T-helper 2 cell treated with Interferon-gamma antibody and Interleukin-4, amounts not matched to agents 100 ng/mL and 5 ng/mL, for 36 hours (primary cell): ENCODE results near the gene WWP2. TPM values are rescaled to one million over a fixed set of nuclear protein-coding genes. Genes with fewer than 3 reads are reported as not detected.

Experiments used
- intact Hi-C: fragments of 100-400 bp; cut with micrococcal nuclease; formaldehyde crosslinking; loops from one replicate; pipeline ENCODE4 v1.15.1; 2023
- total RNA-seq: library from RNA; stranded (reverse); gene quantifications from 2 replicates; pipeline ENCODE4 v1.2.3, GENCODE V29; 2022

WWP2 gene
- total RNA-seq, 1 donor from 2014 or later: 73.2 TPM

DNA sequence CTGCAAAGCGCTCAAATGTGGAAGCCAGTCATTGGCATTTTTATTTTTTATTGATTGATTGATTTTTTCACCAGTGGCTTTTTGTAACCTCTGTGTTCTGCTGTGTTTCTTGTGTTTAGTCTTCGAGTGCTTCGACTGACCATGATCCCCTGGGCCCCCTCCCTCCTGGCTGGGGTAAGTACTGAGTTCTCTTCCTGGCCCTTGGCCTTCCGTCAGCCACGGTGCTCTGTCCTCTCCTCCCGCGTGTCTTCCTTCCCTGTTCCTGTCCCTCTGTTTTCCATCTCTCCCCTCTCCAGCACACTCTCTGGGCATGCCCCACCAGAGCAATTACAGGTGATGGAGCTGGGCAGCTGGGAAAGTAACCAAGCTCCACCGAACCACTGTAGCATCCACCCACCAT, 163.2 kb downstream of the WWP2 start:
- intact Hi-C loops: no loop called here

DNA sequence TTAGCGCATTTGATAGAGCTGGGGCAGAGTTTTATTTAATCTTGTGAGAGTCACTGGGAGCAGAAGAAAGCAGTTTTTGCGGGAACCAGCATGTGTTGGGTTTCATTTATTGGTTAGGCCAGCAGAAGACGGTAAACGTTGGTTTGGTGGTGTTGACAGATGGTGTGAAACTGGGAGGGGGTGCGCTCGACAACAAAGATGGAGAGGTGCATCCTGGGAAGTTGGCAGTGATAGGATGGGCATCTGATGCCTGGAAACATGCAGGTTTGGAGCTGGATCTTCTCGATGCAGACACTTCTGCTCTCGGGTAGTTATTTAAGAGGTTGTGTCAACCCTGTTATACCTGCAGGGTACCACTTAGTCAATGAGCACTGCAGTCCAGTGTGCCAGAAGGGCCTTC, 164.1 kb downstream of the WWP2 start:
- intact Hi-C loops: no loop called here

DNA sequence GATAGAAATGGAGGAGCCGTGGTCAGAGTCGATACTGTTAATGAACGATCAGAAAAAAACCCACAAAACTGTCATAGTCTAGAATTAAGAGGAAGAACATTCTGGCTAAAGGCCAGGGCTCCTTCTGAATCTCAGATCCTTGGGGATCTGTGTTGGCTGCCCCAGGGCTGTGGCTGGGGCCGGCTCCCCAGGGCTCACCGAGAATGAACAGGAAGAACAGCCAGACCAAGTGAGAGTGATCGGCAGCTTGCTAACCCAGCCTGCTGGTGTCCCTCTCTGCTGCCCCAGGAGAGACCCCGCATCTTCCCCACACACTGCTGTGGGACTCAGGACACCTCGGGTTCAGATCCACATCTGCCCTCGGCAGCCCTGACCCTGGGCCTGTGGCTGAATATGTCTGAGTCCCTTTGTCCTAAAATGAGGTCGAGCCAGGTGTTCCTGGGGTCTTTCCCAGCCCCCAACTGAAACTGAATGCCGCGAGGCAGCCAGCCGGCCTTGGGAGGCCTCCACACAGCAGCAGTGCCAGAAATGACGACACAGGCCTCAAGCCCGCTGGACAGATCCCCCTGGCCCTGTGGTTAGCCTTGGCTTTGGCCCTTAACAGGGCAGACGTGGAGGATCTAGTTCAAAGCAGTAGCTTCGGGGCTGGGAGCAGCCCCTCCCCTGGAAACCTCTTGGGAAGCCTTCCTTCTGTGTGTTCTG, 165.1 kb downstream of the WWP2 start:
- intact Hi-C loops: no loop called here

DNA sequence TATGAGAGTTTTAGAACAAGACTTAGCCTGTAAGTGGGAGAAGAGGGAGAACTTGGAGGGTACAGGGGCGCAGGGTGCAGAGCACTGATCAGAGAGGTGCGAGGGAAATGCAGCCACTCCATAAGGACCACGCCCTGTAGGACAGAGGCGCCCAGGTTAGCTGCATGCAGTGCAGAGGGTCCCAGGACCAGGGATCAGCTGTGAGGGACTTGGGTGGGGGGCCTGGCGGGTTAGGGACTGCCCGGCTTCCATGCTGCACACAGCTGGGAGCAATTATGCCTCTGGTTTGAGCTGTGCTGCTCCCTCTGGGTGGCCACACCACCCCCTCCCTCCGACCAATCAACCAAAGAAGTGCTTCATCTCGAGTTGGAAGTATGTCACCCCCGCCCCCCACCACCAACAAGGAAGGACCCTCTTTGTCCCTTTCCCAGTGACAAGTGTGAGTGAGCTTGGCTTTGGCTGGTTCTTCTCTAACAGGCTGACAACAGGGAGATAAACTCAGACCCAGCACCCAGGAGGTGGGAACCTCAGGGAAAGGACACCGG, 166.8 kb downstream of the WWP2 start:
- intact Hi-C loops: no loop called here

DNA sequence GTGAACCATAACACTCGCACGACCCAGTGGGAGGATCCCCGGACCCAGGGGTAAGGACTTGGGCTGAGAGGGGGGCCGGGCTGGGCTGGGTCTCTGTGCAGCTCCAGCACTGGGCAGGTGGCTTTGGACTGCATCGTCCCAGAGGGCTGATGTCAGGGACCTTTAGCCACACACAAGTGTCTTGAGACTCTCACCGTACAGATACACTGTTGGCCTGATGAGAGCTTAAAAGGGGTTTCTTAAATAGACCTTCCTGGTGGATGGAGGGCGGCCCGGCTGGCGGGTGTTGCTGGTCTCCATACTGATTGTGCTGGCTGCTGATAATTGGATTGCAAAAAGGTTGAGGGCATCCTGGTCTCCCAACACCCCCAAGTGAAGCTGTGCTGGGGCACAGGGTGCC, 167.3 kb downstream of the WWP2 start:
- intact Hi-C loops: no loop called here

DNA sequence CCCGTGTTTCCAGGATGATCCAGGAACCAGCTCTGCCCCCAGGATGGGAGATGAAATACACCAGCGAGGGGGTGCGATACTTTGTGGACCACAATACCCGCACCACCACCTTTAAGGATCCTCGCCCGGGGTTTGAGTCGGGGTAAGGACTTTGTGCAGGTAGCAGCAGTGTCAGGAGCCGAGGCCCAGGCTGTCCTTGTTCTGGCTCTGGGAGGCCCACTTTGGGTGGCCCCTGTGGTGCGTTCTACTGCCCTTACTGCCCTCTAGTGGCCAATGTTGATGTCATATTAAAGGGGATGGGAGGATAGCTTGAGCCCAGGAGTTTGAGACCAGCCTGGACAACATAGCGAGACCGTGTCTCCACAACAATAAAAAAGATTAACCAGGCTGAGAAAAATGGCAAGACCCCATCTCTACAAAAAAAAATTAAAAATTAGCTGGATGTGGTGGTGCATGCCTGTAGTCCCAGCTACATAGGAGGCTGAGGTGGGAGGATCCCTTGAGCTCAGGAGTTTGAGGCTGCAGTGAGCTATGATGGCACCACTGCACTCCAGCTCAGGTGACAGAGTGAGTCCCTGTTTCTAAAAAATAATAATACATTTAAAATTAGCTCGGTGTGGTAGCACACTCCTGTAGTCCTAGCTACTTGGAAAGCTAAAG, 168.1 kb downstream of the WWP2 start:
- intact Hi-C loops: loop anchor here (1.0 to 5.0 kb wide), 2 partner anchors 134 to 223 kb away; no protein-coding TSS in a partner anchor

DNA sequence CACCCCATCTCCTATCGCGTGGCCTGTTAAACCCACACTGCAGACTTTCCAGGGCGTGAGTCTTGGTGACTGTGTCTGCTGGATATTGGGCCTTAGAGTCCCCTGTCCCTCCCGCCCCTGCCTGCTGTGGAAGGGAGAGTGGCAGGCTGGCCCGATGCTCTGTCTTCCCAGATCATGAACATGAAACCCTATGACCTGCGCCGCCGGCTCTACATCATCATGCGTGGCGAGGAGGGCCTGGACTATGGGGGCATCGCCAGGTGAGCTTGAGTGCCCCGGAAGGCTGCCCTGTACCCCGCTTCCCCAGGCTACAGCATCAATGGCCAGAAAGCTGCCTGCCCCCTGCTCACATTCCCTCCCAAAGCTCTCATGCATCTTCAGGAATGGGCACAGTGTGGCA, 169.5 kb downstream of the WWP2 start:
- intact Hi-C loops: loop anchor here (5.0 kb wide), 1 partner anchor 224 kb away; no protein-coding TSS in a partner anchor

DNA sequence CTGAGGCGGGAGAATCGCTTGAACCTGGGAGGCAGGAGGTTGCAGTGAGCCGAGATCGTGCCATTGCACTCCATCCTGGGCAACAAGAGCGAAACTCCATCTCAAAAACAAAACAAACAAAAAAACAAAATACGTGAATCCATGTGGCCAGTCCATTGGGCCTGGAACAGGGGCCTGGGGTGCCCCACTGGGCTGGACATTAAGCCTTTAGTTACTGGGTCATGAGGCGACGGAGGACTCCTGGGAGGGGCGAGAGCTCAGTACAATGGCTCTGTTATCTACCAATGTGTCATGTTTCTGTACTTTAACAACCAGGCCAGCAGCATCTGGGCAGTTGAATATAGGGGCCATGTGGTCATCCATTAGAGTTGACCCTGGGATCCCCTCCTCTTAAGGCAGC, 170.1 kb downstream of the WWP2 start:
- intact Hi-C loops: loop anchor here (5.0 kb wide), 1 partner anchor 225 kb away; no protein-coding TSS in a partner anchor

DNA sequence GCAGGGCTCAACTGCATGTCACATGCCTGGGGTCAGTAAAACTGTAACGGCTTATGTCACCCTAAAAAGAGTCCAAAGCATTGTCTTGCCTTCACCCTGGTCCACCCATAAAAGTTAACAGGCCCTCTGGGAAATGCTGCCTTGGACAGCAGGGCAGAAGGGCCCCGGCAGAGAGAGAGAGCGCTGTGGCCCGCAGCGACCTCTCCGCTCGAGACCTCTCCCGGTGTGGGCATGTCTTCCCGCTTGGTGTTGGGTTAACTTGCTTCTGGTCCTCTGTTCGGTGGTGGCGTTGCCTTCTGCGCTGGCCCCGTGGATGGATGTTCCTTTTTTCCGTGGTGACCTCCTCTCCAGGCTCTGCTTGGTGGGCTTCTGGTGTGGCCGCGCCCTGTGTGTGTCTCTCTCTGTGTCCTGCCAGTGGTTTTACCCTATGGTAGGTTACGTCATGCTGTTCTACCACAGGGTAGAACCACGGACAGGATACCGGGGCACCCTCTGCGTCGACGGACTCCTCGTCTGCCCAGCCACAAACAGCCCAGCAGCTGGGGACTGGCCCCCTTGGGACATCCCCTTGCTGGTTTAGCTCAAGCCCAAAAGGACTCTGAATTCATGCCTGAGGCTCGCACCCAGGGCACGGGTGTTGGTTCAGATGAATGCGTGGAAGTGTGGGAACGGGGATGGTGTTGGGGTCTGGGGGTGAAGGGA, 170.7 kb downstream of the WWP2 start:
- intact Hi-C loops: loop anchor here (5.0 kb wide), 1 partner anchor 226 kb away; no protein-coding TSS in a partner anchor

DNA sequence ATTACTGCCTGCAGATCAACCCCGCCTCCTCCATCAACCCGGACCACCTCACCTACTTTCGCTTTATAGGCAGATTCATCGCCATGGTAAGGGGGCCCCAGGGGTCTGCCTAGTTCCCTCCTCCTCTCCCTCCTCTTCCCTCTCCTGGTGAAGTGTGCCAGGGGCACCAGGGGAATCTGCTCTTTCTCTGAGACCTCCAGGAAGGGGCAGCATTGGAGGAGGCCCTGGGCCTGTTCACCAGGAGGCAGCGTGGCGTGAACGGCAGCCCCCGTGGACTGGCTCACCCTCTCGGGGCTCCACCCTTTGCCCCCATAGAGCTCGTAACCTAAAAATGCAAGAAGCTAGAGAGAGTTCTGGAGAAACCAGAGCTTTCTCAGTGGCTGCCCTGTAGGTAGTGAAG, 171.9 kb downstream of the WWP2 start:
- intact Hi-C loops: loop anchor here (5.0 kb wide), 1 partner anchor 227 kb away; no protein-coding TSS in a partner anchor

DNA sequence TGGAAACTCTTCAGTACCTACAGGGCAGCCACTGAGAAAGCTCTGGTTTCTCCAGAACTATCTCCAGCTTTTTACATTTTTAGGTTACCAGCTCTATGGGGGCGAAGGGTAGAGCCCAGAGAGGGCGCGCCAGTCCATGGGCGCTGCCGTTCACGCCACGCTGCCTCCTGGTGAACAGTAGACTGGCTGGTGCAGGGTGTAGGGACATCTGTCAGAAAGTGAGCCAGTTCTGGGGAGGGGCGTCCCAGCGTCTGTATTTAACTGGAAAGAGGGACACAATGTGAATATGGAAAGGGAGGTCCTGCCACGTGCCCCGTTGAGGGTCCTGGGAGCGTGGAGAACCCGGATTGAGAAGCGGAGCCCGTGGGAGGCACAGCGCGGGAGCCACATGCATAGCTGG, 172.6 kb downstream of the WWP2 start:
- intact Hi-C loops: loop anchor here (5.0 kb wide), 1 partner anchor 227 kb away; no protein-coding TSS in a partner anchor

DNA sequence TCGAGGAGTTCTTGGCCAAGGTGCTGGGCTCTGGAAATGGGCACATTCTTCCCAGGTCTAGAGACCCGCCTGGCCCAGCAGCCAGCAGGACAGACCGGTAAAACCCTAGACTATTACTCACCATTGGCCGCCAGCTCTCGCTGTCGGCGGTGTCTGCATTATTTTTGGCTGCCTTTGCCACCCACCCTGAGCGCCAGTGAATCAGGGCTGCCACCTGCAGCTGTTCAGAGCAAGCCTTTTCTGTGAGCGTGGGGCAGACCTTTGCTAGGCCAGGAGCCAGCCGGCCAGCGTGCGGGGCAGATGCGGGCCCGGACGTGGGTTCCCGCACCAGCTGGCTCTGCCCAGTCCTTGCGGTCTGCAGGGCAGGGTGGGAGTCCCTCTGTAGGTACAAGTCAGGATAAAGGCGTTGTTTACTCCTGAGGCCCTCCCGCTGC, 173.2 kb downstream of the WWP2 start:
- intact Hi-C loops: no loop called here

DNA sequence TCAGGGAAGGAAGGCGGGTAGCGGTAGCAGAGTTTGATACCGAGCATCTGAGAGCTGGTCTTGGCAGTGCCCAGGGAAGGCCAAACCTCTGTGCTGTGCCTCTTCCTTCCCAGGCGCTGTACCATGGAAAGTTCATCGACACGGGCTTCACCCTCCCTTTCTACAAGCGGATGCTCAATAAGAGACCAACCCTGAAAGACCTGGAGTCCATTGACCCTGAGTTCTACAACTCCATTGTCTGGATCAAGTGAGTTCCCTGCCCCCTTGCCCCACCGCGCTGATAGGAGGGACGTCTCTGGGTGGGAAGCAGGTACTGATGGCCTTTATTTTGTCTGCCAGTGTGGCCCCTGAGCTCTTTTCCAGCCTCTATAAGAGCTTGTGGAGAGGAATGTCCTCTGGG, 173.6 kb downstream of the WWP2 start:
- intact Hi-C loops: no loop called here

DNA sequence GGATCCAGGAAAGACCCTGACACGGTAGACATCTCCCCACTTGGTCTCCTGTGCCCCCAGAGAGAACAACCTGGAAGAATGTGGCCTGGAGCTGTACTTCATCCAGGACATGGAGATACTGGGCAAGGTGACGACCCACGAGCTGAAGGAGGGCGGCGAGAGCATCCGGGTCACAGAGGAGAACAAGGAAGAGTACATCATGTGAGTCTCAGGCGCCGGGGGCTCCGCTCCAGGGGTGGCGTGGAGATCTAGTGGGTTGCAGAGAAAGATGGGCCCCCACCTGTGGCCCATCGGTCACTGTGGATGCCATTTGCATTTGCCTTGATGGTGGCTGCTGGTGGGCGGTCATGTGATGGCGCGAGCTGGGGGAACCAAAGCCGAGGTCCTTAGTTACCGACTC, 174.1 kb downstream of the WWP2 start:
- intact Hi-C loops: no loop called here

DNA sequence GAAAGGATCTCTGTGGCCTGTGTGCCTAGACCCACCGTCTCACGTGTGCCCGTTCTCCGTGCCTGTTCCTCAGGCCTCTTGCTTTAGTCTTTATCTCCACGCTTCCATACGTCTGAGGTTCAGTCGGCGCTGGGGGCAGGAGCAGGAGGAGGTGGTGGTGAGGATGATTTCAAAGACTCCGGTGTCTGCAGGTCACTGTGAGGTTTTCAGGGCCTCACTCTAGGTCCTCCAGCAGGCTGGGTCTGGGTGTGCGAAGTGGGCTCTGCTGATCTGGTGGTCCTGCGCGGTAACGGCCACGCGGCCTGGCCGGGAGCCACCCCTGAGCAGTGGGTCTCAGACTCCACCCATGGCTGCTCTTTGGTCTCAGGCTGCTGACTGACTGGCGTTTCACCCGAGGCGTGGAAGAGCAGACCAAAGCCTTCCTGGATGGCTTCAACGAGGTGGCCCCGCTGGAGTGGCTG, 174.6 kb downstream of the WWP2 start:
- intact Hi-C loops: no loop called here

DNA sequence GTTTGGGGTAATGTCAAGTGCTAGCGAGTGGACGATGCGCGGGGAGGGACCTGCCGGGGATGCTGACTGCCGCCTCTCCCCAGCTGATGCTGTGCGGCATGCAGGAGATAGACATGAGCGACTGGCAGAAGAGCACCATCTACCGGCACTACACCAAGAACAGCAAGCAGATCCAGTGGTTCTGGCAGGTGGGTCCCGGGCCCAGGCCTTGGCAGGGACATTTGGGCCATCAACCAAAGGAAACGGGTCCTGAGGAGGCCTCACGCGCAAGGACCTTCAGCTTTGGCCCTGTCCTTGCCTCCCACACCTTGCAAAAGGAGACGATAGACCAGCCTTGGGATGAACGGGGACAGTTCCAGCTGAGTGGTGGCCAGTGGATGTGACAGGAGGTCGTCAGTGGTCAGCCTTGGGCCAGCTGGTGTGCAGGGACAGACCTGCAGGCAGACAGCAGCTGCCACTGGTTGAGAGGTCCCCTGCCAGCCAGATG, 175.4 kb downstream of the WWP2 start:
- intact Hi-C loops: no loop called here

DNA sequence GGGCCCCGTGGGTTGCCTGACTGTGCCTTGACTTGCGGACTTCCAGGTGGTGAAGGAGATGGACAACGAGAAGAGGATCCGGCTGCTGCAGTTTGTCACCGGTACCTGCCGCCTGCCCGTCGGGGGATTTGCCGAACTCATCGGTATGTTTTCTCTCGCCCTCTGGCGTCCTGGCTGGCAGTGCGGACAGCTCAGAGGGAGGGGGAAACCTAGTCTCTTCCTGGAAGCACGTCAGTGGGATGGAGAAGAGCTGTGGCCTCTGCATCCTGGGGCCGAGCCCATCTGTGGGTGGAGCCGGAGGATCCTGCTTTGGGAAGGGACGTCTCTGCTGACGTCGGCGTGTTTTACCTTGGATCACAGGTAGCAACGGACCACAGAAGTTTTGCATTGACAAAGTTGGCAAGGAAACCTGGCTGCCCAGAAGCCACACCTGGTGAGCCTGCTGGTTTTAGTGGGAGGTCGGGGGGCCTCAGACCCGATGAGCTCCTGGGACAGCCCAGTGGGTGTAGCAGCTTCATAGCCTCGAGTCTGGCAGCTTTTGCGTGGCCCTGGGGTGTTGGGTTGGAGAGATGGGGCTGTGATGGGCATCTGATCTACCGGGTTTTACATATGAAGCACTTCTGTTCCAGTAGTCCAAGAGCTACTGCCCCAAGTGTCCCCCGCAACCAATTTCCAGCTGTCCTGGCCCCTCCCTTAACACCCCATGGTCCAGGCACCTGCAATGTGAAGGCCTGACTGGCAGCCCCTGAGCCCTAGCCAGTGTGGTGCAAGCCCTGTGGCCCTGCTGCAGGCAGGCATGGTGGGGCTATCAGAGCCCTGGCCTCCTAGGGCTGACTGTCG, 177.1 kb downstream of the WWP2 start:
- intact Hi-C loops: no loop called here

DNA sequence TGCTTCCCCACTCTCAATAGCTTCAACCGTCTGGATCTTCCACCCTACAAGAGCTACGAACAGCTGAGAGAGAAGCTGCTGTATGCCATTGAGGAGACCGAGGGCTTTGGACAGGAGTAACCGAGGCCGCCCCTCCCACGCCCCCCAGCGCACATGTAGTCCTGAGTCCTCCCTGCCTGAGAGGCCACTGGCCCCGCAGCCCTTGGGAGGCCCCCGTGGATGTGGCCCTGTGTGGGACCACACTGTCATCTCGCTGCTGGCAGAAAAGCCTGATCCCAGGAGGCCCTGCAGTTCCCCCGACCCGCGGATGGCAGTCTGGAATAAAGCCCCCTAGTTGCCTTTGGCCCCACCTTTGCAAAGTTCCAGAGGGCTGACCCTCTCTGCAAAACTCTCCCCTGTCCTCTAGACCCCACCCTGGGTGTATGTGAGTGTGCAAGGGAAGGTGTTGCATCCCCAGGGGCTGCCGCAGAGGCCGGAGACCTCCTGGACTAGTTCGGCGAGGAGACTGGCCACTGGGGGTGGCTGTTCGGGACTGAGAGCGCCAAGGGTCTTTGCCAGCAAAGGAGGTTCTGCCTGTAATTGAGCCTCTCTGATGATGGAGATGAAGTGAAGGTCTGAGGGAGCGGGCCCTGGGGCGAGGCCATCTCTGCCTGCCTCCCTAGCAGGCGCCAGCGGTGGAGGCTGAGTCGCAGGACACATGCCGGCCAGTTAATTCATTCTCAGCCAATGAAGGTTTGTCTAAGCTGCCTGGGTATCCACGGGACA, 177.9 kb downstream of the WWP2 start:
- intact Hi-C loops: no loop called here

DNA sequence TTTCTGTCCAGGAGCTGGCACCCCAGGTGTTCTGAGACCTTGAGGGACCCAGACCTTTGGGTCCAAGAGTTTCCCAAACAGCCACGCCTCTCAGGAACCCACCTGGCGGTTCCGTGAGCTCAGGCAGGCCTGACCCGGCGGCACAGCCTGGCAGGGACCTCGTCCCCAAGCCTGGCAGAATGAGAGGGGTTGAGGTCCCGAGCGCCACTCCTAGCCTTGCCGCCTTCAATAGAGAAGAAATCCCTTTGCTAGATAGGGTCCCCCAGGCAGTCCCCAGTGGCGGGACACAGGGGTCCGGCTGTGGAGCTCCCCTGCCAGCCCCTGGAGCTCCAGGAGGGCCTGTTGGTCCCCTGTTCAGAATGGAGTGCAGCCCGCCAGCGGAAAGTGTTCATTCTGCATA, 178.5 kb downstream of the WWP2 start:
- intact Hi-C loops: no loop called here
